ENCODE data around the gene MGAT1.
A peak's percentile ranks its signal among the peaks of the same experiment; 100 is the strongest.

MGAT1 gene

DNA sequence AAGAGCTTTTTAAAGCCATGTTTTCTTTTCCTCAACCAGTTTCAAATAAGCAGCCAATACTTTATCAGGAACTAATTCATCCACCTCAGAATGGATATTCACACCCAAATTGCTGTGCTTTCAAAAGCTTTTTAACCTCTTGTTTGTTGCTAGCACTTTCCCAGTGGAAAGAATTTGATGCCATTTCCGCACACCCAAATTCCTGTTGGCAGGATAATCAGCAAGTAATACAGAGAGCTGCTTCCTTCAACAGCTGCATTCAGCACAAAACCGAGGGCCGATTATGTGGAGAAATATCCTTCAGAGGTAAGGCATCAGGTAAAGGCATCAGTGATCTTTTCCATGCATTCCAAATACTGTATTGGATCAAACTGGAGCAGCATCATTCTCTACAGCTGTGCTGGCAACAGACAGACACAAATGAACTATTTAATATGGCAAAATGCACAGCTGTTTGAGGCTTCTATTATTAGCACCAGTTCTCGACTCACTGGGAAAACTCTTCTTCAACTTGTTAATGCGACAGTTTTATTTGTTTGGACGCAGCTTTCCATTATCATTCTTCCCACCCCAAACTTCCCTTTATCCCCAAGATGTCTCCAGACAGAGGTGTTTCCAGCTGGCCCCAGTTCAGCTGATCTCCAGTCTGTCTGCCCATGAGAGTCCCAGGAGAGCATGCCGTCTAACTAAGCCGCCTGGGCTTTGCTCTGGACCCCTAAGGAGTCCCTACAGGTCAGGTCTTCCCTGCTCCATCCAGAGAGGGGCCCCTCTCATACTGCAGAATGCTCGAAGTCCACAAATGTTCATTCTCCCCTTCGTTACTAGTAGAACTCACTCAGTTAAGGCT, 22.2 kb upstream of the MGAT1 start:
- DNase-seq (ENCODE audit: low read depth in 2 of 3, low spot score in 1 of 3), result no peak

DNA sequence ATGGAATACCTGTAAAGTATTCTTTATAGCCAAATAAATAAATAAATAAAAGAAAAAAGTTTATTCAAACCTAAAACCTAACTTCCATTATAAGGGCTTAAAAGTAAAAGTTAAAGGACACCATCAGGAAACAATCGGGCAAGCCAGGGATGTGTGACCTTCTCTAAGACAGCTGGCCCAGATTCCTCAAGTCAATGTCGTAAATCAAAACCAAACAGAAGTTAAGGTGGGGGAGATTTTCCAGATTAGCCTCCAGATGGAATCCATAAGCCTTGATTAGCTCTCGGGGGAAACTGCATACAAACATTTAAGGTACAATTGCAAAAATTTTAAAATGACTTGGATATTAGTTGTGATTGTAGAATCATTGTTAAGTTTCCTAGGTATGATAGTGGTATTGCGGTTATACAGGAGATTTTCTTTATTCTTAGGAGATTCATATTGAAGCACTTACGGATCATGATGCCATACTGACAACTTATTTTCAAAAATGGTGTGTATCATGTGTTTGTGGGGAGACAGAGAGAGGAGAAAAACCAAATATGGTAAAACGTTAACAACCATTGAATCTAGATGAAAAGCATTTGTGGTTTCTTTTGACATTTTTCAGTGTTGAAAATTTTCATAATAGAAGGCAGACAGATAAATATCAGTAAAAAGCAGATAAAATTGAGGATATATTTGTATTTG, 21.5 kb upstream of the MGAT1 start:
- no peak for DNase-seq (ENCODE audit: low read depth in 2 of 3, low spot score in 1 of 3)

DNA sequence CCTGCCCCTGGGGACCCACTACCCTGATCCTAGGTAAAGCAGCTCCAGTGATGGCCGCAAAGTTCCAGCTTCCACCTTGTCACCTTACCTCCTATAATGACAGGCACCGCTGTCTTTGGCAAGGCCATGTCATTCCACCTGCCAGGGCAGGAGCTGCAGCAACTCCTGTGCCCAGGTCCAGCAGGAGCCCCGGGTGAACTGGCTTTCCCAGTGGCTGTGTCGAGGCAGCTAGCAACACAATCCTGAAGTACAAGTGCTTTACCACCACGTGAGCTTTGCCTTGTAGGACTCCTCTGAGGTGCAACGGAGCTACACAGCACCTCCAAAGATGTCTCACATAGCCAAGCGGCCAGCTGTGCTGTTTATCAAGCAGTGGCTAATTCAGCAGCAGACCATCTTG, 20.7 kb upstream of the MGAT1 start:
- no peak for DNase-seq (ENCODE audit: low read depth in 2 of 3, low spot score in 1 of 3)

DNA sequence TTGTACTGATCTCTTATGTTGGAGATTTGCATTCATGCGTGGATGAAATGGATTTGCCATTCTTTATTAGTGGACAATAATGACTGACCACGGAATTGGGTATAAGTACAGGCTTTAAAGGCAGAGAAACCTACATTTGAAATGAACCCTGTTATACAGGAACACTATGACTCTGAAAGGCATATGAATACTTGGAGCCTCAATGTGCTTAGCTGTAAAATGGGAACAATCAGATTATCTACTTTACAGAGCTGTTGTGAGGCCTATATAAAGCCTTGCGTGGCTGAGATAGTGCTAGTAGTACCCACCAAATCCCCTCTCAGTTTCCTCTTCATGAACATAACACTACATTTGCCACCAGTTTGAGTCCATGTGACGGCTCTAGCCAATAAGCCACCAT, 18.9 kb upstream of the MGAT1 start:
- no peak for DNase-seq (ENCODE audit: low read depth in 2 of 3, low spot score in 1 of 3)

DNA sequence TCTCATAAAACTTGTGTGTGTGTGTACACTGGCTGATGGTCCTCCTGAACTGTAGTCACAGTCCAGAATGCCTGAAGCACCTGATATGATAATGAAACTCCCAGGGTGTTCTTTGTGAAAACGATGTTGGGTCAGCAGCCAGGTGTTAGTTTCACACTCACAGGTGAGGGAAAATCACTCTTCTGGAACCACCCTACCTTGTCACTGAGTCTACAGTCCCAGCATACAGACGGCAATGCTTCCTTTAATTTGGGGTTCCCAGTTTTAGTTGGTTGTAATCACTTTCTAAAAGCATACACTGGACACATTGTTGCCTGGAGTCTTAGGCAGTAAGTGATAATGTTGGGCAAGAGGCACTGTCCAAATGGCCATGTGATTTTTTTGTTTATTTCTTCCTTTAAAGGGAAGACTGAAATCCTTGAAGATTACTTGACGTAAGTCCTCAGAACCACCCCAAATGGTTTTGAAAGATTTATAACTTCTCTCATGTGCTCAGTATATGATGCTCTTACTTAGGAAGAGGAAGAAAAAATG, 18.2 kb upstream of the MGAT1 start:
- DNase-seq (ENCODE audit: low read depth in 2 of 3, low spot score in 1 of 3), result no peak

DNA sequence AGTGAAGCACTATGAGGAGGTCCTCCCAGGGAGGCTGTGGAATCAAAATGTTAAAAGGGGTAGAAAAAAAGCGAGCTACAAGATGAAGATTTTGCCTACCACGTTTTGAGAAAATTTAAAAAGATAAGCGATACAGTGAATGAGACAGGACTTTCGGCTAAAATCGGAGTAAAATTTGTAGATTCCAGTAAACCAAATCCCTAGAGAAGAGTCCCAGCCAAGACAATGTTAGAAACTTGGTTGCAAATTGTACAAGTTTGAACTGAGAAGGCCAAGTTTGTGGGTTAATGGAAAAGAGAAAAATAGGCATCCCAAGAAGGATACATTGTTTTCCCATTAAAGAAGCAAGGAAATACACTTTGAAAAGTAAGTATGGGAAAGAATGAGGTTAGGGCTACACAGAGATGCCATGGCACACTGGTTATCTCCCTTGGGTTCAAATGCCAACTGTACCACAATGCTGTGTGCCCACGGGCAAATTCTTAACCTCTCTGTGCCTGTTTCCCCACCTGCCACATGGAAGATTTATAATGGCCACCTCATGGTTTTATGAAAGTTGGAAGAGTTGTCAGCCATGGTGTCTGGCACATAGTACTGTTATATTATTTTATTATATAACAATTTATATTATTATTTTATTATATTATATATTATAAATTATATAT, 16.2 kb upstream of the MGAT1 start:
- no peak for DNase-seq (ENCODE audit: low read depth in 2 of 3, low spot score in 1 of 3)

DNA sequence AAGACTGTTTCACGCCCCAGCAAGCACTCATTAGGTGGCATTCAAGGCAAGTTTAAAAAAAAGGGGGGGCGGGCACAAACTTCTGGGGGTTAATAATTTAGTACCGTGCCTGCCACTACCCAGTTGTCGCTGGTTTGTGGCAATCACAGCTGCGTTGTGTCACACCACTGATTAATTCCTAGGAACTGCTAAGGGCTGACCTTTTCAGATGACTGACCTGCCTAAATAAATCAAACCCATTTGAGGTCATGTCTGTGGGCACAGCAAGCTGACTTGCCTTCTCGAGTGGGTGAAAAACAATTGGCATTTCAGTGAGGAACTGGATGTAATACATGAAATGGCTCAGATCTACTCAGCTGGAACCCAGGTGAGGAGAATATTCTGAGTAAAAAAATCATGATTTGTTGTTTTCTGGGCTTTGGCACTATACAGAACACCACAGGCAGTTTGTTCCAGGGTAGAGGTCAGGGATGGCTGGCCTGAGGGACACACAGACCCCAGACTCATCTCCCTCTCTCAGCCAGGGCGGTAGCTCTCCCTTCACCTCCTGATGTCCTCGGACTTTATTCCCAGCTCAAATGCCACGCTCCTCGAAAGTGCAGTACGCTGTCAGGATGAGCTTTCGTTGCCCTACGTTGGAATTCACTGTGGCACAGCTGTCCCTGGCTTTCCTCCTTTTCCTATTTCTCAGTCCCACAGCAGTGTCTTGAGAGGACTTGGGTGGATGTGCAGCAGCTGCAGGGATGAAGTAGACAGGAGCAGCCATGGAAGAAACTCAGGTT, 15.5 kb upstream of the MGAT1 start:
- no peak for DNase-seq (ENCODE audit: low read depth in 2 of 3, low spot score in 1 of 3)

DNA sequence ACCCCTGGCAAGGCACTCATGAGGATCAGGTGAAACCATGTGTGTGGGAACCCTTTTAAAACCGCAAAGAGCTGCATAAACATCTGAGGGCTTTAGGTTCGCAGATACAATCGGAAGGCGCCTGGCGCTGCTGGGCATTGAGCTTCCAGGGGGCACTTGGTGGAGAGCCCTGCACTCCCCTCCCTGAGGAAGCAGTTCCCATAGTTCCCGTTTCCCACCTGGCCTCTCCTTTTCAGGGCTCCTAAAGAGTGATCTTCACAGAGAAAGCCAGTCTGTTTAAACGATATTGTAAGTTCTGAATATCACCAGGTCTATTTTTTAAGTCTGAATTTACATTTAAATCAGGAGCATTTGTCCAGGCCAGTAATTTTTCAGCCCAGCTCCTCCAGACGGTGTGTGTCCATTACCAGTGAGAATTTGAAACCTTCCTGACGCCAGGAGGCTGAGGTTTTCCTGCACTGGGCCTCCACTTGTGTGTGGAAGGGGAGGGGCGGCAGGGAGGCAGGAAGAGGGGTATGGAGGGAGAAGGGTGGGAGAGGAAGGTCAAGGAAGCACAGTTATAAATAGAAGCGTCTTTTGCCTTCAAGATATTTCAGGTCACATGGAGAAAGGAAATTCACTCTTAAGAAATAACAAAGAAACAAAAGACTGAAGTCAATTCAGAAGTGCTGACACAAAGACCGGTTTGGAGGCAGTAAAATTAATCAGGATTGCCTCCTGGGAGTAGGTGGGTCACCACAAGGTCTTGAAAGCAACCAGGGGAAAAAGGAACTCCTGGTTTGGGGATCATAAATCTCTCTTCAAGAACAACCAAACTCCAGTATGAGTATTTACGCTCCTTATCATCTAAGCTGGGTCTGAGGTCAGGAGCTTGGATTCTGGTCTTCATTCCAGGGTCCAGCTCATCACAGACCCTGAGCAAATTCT, 14.3 kb upstream of the MGAT1 start:
- no peak for DNase-seq (ENCODE audit: low read depth in 2 of 3, low spot score in 1 of 3)

DNA sequence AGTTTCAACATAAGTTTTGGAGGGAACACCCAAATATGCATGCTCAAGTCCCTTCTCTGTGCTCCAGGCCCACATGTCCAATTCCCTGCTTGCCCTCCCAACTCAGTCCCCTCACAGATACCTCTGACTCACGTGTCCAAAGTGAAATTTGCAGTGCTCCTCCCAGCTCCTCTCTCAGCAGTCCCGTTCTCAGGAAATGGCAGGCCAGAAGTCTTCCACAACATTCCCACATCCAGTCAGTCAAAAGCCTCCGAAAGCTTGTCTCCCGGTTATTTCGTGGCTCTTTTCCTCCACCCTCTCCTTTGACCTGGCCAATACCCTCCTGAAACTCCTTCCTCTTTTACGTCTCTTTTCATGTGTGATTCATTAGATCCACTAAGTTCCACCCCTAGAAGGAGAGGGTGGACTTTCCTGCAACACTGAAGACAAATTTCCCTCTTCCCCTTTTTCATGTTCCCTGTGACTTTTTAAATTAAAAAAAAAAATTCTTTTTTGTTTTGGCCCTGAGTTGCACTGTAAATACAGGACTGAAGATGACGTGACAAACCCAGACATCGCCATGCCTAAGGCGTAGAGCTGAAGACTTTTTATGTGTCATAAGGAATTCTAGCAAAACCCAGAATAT, 12.8 kb upstream of the MGAT1 start:
- DNase-seq (ENCODE audit: low read depth in 2 of 3, low spot score in 1 of 3), result no peak

DNA sequence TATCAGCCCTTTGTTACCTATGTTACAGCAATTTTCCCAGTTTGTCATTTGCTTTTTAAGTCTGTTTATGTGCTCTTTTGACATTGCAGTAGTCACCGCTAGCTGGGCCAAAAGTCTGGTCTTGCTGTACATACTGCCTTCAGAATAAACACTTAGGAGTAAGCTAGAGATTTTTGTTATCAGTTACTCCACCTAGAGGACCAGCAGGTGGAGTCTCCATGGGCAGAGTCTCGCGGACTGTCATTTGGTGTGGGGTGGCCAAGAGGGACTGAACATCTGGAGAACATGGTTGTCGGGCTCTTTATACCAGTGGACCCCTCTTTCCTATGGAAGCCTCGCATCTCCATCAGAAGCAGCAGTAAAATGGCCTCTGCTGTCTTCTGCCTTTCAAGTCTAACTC, 10.8 kb upstream of the MGAT1 start:
- no peak for DNase-seq (ENCODE audit: low read depth in 2 of 3, low spot score in 1 of 3)

DNA sequence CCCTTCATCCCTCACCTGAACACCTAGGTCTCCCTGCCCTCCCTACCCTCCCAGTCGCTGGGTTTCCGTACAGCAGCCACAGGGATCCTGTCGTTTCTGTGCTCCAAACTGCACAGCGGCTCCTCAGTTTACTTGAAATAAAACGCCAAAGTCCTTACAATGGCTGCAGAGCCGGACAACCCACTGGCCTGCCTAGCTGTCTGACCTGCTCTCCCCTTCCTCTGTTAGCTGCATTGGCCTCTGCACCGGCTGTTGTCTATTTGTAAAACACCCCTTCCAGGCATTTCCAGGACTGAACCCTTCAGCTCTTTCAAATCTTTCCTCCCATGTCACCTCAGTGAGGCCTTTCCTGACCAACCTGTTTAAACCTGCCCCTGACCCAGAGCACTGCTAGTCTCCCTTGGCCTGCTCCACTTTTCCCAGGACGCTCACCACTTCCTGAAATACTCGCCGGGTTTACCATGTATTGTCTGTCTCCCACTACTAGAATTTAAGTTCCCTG, 9.1 kb upstream of the MGAT1 start:
- DNase-seq (ENCODE audit: low read depth in 2 of 3, low spot score in 1 of 3), result no peak

DNA sequence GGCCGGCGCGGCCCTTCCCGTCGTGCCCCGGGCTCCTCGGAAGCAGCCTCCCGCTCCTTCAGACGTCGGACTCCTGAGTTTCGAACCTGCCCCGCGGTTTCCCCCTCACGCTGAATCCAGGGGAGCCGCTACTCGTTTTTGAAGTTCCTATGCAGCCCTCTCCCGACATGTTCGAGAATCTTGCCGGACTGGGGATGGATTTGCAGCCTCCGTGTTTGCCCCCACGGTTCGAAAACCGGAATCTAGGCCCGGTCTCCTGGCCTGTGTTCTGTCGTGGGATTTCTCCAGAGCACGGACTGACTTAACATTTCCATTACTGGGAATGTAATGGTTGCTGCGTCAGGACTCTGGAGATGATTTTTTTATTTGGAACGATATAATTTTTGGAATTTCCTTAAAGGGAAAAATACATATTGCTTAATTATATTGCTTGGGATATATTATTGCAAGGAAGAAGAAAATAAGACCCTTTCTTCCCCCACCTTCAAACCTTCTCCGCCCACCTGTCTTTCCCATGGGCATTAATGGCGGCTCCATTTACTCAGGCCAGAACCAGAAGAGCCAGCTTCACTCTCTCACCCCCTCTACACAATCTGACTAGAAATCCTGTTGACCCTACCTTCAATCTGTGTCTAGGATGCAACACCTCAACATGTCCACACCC, 8.5 kb upstream of the MGAT1 start:
- DNase-seq (ENCODE audit: low read depth in 2 of 3, low spot score in 1 of 3), result peak in 2 of 3 donors; percentile 33 to 47

DNA sequence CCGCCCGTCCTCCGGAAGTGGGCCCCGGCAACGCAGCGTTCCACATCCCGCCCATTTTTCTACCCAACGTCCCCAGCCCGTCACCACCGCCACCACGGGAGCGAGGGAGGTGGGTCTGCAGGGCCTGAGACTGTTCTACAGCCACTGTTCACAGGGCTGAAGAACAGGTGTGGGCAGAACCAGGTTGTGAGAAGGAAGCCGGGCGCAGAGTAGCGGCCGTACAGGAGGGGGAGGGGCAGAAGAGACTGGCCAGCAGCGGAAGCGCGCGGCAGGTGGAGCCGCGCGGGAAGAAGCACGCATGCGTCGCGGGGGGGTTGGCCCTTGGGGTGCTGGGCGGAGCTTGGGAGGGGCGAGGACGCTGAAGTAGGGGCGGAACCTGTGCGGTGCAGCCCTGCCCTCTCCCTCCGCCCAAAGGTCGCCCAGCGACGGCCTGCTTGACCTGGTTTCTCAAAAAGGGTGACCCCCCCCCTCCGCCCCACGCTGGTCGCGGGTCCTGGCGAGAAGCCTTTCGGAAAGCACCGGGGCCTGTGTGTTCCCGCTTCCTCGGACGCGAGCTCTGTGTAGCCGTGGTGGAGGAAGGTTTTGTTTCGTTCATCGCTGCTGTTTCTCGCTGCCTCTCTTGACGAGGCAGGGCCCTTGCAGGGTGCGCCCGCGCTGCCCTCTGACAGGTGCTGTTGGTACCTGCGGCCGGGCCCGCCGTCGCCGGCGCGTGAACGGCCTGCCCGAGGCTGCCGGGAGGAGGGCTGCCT, 7.8 kb upstream of the MGAT1 start:
- DNase-seq (ENCODE audit: low read depth in 2 of 3, low spot score in 1 of 3), result peak; percentile 89 to 95 (median 94)

DNA sequence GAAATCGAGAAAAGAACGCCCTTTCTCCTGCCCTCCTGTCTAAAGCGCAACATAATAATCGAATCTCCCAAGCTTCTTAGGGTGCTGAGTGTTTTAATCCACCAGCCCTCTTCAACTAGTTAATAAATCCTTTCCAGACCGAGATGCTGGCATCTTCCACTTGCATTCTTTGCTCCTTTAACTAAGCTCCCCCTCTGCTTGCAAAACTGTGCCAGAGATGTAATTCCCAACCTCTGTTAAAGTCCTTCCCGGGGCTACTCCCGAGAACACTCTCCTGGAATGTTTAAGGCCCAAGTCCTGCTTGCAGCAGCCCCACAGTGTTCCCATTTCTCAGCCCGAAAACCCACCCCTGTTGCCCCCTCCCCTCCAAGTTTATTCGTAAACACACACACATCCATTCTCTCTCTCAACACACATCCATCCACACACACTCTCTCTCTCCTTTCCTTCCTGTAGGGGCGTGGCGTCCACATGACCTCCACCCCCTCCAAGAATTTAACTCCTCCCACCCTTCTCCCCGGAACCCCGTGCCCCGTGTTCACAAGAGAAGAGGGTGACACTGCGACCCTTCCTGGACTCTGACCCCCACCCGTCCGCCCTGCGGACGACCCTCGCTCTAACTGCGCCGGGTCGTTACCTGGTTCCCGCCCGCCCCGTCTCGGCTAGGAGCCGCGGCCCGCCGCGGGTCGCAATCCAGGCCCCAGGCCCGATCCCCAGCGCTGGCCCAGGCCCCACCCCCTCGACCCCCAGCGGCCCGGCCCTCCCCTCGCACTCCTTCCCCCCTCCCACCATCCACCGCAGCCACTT, 7.0 kb upstream of the MGAT1 start:
- DNase-seq (ENCODE audit: low read depth in 2 of 3, low spot score in 1 of 3), result peak; percentile 80 to 92 (median 81)

DNA sequence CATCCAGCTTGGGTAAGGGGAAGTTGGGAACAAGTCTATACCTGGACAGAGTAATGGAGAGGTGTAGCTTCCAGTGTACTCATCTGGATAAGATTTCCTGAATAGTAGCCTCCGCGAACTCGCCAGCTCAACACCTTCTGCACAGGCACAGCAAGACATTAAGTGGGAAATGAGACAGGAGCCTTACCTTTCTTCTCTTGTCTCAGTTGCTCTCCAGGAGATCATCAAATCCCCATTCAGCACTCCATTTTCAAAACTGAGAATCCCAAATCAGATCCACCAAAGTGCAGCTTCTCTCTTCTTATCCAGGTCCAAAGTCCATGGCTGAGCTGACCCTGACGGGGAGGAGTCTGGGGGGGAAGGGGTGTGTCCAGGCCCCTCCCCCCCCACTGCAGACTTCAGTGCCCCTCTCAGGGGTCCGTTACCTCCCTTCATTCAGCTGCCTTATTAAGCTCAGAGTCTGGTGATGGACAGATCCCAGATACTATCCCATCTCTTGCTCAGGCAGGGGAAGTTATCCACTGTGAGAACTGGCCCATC, 5.9 kb upstream of the MGAT1 start:
- DNase-seq (ENCODE audit: low read depth in 2 of 3, low spot score in 1 of 3), result no peak

DNA sequence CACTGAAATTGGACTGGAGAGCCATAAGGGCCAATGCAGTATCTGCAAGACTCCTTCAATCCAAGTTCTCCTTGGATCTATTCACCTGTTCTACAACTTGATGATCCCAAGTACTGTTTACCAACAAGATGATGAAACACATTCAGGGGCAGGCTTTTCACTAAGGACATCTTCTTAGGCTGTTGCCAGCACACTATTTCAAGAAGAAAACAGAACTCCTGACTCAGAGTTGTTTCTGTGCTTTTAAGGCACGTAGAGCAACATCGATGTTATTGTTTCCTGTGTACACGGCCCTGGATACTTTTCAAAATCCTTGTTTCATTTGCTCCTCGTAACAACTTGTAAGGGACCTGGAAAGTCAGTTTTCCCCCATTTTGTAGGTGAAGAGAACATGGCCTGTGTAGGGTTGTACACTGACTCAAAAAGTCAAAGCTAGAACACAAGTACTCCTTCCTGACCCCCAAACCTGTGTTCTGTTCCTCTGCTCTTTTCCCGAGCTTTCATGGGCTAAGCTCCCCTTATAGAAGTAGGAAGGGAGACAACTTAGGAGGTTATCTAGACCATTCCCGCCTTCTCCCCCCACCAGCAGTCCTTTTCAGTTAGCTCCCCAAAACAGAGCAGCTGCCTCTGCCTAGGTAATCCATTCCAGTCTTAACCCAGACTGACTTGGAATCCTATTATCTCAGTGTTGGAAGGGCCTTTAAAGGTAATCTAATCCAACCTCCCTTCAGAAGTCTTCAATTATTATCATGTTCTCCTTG, 5.2 kb upstream of the MGAT1 start:
- DNase-seq (ENCODE audit: low read depth in 2 of 3, low spot score in 1 of 3), result no peak
